ENCODE results near the gene NRXN3.

The NRXN3 gene

GRCh38 chr14:78709795-78710557 lies 539.8 kb downstream of the NRXN3 start:
- TF ChIP-seq CTCF (IDR thresholded peaks at IDR 0.05; ENCODE audit: insufficient read depth, low read length, missing control alignments), result no peak
- ChIA-PET POLR2A (no interaction called here), CTCF (no interaction called here)
- DNase-seq (ENCODE audit: low read depth, low spot score), result no peak
- no peak overlapping the region for H3K4me3 ChIP-seq (ENCODE audit: low read depth, low read length)

GRCh38 chr14:78710963-78711362 lies 540.8 kb downstream of the NRXN3 start:
- POLR2A ChIA-PET, result no interaction called here
- TF ChIP-seq CTCF (IDR thresholded peaks at IDR 0.05; ENCODE audit: insufficient read depth, low read length, missing control alignments), result no peak
- no peak for DNase-seq (ENCODE audit: low read depth, low spot score)
- CTCF ChIA-PET, result interaction anchor here (0.7 kb wide), 1 partner anchor 13 kb away, joined by 3 read pairs; no protein-coding TSS in a partner anchor
- H3K4me3 ChIP-seq (ENCODE audit: low read depth, low read length), result no peak overlapping the region

- ChIA-PET POLR2A (no interaction called here), CTCF (no interaction called here)
- no peak overlapping the region for H3K4me3 ChIP-seq (ENCODE audit: low read depth, low read length)
- TF ChIP-seq CTCF (IDR thresholded peaks at IDR 0.05; ENCODE audit: insufficient read depth, low read length, missing control alignments), result no peak
- DNase-seq (ENCODE audit: low read depth, low spot score), result no peak
Observed at GRCh38 chr14:78713716-78714115, 543.5 kb downstream of the NRXN3 start.

GRCh38 chr14:78714711-78715110 lies 544.5 kb downstream of the NRXN3 start:
- POLR2A ChIA-PET, result no interaction called here
- no peak for DNase-seq (ENCODE audit: low read depth, low spot score)
- CTCF ChIA-PET, result interaction anchor here (1.7 kb wide), 1 partner anchor 16 kb away, joined by 3 read pairs; no protein-coding TSS in a partner anchor
- H3K4me3 ChIP-seq (ENCODE audit: low read depth, low read length), result no peak overlapping the region
- no peak for TF ChIP-seq CTCF (IDR thresholded peaks at IDR 0.05; ENCODE audit: insufficient read depth, low read length, missing control alignments)

GRCh38 chr14:78721756-78722480 lies 551.7 kb downstream of the NRXN3 start:
- no peak for TF ChIP-seq CTCF (IDR thresholded peaks at IDR 0.05; ENCODE audit: insufficient read depth, low read length, missing control alignments)
- no peak for DNase-seq (ENCODE audit: low read depth, low spot score)
- H3K4me3 ChIP-seq (ENCODE audit: low read depth, low read length), result no peak overlapping the region
- POLR2A ChIA-PET, result no interaction called here
- CTCF ChIA-PET, result no interaction called here

- H3K4me3 ChIP-seq (ENCODE audit: low read depth, low read length), result no peak overlapping the region
- POLR2A ChIA-PET, result no interaction called here
- CTCF ChIA-PET, result no interaction called here
- DNase-seq (ENCODE audit: low read depth, low spot score), result no peak
- no peak for TF ChIP-seq CTCF (IDR thresholded peaks at IDR 0.05; ENCODE audit: insufficient read depth, low read length, missing control alignments)
Observed at GRCh38 chr14:78725086-78725485, 554.9 kb downstream of the NRXN3 start.
